22Rv1 (cell line): ENCODE results near the gene LRPAP1.
"Not testable (repeated sequence)": the region's sequence is repeated elsewhere in the genome, so short reads cannot be mapped to it uniquely, and the experiment has no call there.

Source experiments
- H3K27ac ChIP-seq: fragments of 450-650 bp; 2 replicates; pipeline ENCODE4 v1.5.1; 2017
- CTCF ChIP-seq: fragments of 450-650 bp; IDR thresholded peaks from 2 replicates; pipeline ENCODE4 v1.5.1; 2017; ENCODE audit warnings: mild to moderate bottlenecking
- ZFX ChIP-seq: fragments of 450-650 bp; IDR thresholded peaks from 2 replicates; pipeline ENCODE4 v1.6.1; 2017; ENCODE audit warnings: antibody characterized with exemption, borderline replicate concordance

The LRPAP1 gene

GRCh38 chr4:3515646-3516045, 16.6 kb downstream of the LRPAP1 start:
- TF ChIP-seq CTCF (no peak), ZFX (no peak)
- no peak overlapping the region for H3K27ac ChIP-seq

GRCh38 chr4:3514806-3515501, 17.3 kb downstream of the LRPAP1 start:
- no peak overlapping the region for H3K27ac ChIP-seq
- TF ChIP-seq ZFX = no peak
- TF ChIP-seq CTCF = peak; percentile 38

- no peak for TF ChIP-seq ZFX
- no peak for TF ChIP-seq CTCF
These were observed 17.9 kb downstream of the LRPAP1 start for GRCh38 chr4:3514221-3514780.

GRCh38 chr4:3513807-3514206, 18.4 kb downstream of the LRPAP1 start:
- TF ChIP-seq ZFX (no peak), CTCF (no peak)
- H3K27ac ChIP-seq = no peak overlapping the region

More at GRCh38 chr4:3514221-3514780, 17.9 kb downstream of the LRPAP1 start:
- H3K27ac ChIP-seq = no peak overlapping the region

- TF ChIP-seq CTCF (no peak), ZFX (no peak)
- no peak overlapping the region for H3K27ac ChIP-seq
These were observed 19.5 kb downstream of the LRPAP1 start for GRCh38 chr4:3512719-3513118.

GRCh38 chr4:3512279-3512678, 19.9 kb downstream of the LRPAP1 start:
- TF ChIP-seq CTCF (no peak), ZFX (no peak)

GRCh38 chr4:3511601-3512000, 20.6 kb downstream of the LRPAP1 start:
- not testable (repeated sequence) for H3K27ac ChIP-seq

More at GRCh38 chr4:3512279-3512678, 19.9 kb downstream of the LRPAP1 start:
- no peak overlapping the region for H3K27ac ChIP-seq

GRCh38 chr4:3511187-3511586, 21.0 kb downstream of the LRPAP1 start:
- TF ChIP-seq CTCF (no peak), ZFX (no peak)
- H3K27ac ChIP-seq = no peak overlapping the region
